OCI-LY1 (cell line): Measurements from ENCODE around the gene CCNB2.

Experiments used
- H2AFZ ChIP-seq: fragments of 200-600 bp; sonication (generic), shearing (Covaris generic); 2 replicates; pipeline ENCODE4 v1.6.0; 2014; ENCODE audit warnings: antibody characterized with exemption, mild to moderate bottlenecking, low read length
- H3F3A ChIP-seq: fragments of 200-600 bp; sonication (generic), shearing (Covaris generic); 2 replicates; pipeline ENCODE4 v1.6.0; 2014; ENCODE audit warnings: mild to moderate bottlenecking, antibody characterized with exemption, low read length, moderate library complexity; ENCODE audit not compliant: insufficient read depth
- H3K27ac ChIP-seq: fragments of 200-600 bp; sonication (generic); 2 replicates; pipeline ENCODE4 v1.5.1; 2014; ENCODE audit warnings: low read length, mixed run types, mild to moderate bottlenecking, low read depth; ENCODE audit not compliant: poor library complexity, severe bottlenecking
- H3K27me3 ChIP-seq: fragments of 200-600 bp; sonication (generic); 2 replicates; pipeline ENCODE4 v1.6.0; 2014; ENCODE audit warnings: antibody characterized with exemption, mild to moderate bottlenecking, low read length, moderate library complexity; ENCODE audit not compliant: insufficient read depth
- H3K36me3 ChIP-seq: fragments of 200-600 bp; sonication (generic); 2 replicates; pipeline ENCODE4 v1.6.1; 2014; ENCODE audit warnings: mild to moderate bottlenecking, antibody characterized with exemption, low read length, moderate library complexity, mixed read lengths; ENCODE audit not compliant: insufficient read depth
- H3K4me1 ChIP-seq: fragments of 200-600 bp; sonication (generic); 2 replicates; pipeline ENCODE4 v1.5.1; 2014; ENCODE audit warnings: mild to moderate bottlenecking, low read length, moderate library complexity; ENCODE audit not compliant: insufficient read depth, severe bottlenecking
- H3K4me2 ChIP-seq: fragments of 200-600 bp; sonication (generic), shearing (Covaris generic); 2 replicates; pipeline ENCODE4 v1.6.1; 2014; ENCODE audit warnings: low read length
- H3K4me3 ChIP-seq: fragments of 200-600 bp; sonication (generic); 2 replicates; pipeline ENCODE4 v1.5.1; 2014; ENCODE audit warnings: low read length, low read depth, mild to moderate bottlenecking, mixed read lengths; ENCODE audit not compliant: poor library complexity, severe bottlenecking
- H3K79me2 ChIP-seq: fragments of 200-600 bp; shearing (Covaris generic); 2 replicates; pipeline ENCODE4 v1.6.1; 2016; ENCODE audit warnings: mixed run types, low read length, mixed read lengths; ENCODE audit not compliant: insufficient read depth
- H3K9ac ChIP-seq: fragments of 200-600 bp; sonication (generic), shearing (Covaris generic); 2 replicates; pipeline ENCODE4 v1.6.1; 2014; ENCODE audit warnings: mild to moderate bottlenecking, low read length, mixed read lengths
- H3K9me2 ChIP-seq: fragments of 200-600 bp; sonication (generic), shearing (Covaris generic); 2 replicates; pipeline ENCODE4 v1.6.1; 2014; ENCODE audit warnings: low read depth, mild to moderate bottlenecking, low read length, mixed read lengths
- H3K9me3 ChIP-seq: fragments of 200-600 bp; shearing (Covaris generic); 2 replicates; pipeline ENCODE4 v1.6.1; 2014; ENCODE audit warnings: low read length, mixed read lengths
- H4K20me1 ChIP-seq: fragments of 200-600 bp; sonication (generic), shearing (Covaris generic); 2 replicates; pipeline ENCODE4 v1.6.0; 2016; ENCODE audit warnings: mild to moderate bottlenecking, low read length; ENCODE audit not compliant: insufficient read depth
- EZH2 ChIP-seq: fragments of 200-600 bp; sonication (generic), shearing (Covaris generic); IDR thresholded peaks from 2 replicates; pipeline ENCODE4 v1.8.0; 2017; ENCODE audit warnings: borderline replicate concordance, mixed run types, mild to moderate bottlenecking, antibody characterized with exemption, low read length, moderate library complexity, mixed read lengths
- TF ChIP-seq, protein P1 (sequence below): fragments of 200-600 bp; sonication (generic), shearing (Covaris generic); IDR thresholded peaks from 2 replicates; pipeline ENCODE4 v1.5.1; 2017; ENCODE audit warnings: mild to moderate bottlenecking, antibody characterized with exemption, low read length, moderate library complexity, mixed read lengths

The CCNB2 gene

DNA sequence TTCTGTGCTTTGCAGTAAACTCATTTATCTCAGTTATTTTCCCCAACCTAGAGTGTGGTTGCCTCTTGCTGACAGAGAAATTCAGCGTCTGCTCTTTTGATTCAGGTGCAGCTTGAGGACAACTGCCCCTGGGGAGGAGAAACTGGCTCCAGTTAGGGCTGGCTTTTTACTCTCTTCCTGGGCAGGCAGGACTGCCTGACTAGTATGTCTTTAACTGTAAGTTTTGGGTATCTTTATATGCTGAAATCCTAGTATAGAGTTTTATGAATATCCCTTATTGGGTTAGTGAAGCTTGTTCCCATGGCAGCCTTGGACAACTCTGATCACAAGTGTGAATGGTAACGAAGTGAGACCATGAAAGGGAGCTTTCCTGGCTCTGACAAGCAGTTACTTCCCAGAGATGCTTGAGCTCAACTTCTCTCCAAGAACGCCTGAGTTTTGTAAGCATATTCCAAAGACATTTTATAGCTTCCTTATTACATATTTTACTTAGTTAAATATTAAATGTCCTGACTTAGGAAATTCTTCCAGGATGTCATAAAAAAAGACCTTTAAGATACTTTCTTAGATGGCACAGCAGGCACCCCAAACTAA, 27.1 kb downstream of the CCNB2 start:
- Histone ChIP-seq H3K9ac (no peak overlapping the region), H3K79me2 (no peaks in the 10 kb centered on the region), H3K27me3 (no peaks in the 10 kb centered on the region), H4K20me1 (no peaks in the 10 kb centered on the region), H3K36me3 (peaks cover 100% of the 10 kb centered on the region), H2AFZ (no peak overlapping the region), H3K27ac (no peak overlapping the region), H3K9me3 (peaks cover 3% of the 10 kb centered on the region; the same call in 1 of the 2 replicates), H3K4me2 (no peak overlapping the region), H3F3A (no peaks in the 10 kb centered on the region), H3K9me2 (no peaks in the 10 kb centered on the region), H3K4me3 (no peak overlapping the region), H3K4me1 (no peaks in the 10 kb centered on the region)
- TF ChIP-seq, protein P1, sequence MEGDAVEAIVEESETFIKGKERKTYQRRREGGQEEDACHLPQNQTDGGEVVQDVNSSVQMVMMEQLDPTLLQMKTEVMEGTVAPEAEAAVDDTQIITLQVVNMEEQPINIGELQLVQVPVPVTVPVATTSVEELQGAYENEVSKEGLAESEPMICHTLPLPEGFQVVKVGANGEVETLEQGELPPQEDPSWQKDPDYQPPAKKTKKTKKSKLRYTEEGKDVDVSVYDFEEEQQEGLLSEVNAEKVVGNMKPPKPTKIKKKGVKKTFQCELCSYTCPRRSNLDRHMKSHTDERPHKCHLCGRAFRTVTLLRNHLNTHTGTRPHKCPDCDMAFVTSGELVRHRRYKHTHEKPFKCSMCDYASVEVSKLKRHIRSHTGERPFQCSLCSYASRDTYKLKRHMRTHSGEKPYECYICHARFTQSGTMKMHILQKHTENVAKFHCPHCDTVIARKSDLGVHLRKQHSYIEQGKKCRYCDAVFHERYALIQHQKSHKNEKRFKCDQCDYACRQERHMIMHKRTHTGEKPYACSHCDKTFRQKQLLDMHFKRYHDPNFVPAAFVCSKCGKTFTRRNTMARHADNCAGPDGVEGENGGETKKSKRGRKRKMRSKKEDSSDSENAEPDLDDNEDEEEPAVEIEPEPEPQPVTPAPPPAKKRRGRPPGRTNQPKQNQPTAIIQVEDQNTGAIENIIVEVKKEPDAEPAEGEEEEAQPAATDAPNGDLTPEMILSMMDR = no peak
- TF ChIP-seq EZH2 = no peak

GRCh38 chr15:59133929-59134427, 29.0 kb downstream of the CCNB2 start:
- Histone ChIP-seq H3K9me2 (no peaks in the 10 kb centered on the region), H3K9ac (no peak overlapping the region), H3K36me3 (peaks cover 98% of the 10 kb centered on the region), H3F3A (no peaks in the 10 kb centered on the region), H3K27me3 (no peaks in the 10 kb centered on the region), H3K4me2 (no peak overlapping the region), H3K9me3 (peaks cover 3% of the 10 kb centered on the region; the same call in 1 of the 2 replicates), H3K27ac (no peak overlapping the region), H4K20me1 (no peaks in the 10 kb centered on the region), H3K4me3 (no peak overlapping the region), H2AFZ (no peak overlapping the region), H3K4me1 (no peaks in the 10 kb centered on the region), H3K79me2 (no peaks in the 10 kb centered on the region)
- TF ChIP-seq EZH2 = no peak
- TF ChIP-seq, protein P1 = no peak

GRCh38 chr15:59137566-59137965, 32.6 kb downstream of the CCNB2 start:
- no peak overlapping the region for H3K4me3 ChIP-seq
- H3K9me2 ChIP-seq = no peaks in the 10 kb centered on the region
- no peak overlapping the region for H3K9ac ChIP-seq
- H4K20me1 ChIP-seq = no peaks in the 10 kb centered on the region
- H3K4me1 ChIP-seq = no peaks in the 10 kb centered on the region
- no peaks in the 10 kb centered on the region for H3K9me3 ChIP-seq
- TF ChIP-seq EZH2 = no peak
- TF ChIP-seq, protein P1 = no peak
- H3K4me2 ChIP-seq = no peak overlapping the region
- H3F3A ChIP-seq = no peaks in the 10 kb centered on the region
- H2AFZ ChIP-seq = no peak overlapping the region
- H3K79me2 ChIP-seq = no peaks in the 10 kb centered on the region
- H3K27me3 ChIP-seq = no peaks in the 10 kb centered on the region
- H3K27ac ChIP-seq = peak overlapping the region; percentile 2
- H3K36me3 ChIP-seq = peaks cover 89% of the 10 kb centered on the region
